ENCODE measurements around the gene CYP27C1.

CYP27C1 gene

DNA sequence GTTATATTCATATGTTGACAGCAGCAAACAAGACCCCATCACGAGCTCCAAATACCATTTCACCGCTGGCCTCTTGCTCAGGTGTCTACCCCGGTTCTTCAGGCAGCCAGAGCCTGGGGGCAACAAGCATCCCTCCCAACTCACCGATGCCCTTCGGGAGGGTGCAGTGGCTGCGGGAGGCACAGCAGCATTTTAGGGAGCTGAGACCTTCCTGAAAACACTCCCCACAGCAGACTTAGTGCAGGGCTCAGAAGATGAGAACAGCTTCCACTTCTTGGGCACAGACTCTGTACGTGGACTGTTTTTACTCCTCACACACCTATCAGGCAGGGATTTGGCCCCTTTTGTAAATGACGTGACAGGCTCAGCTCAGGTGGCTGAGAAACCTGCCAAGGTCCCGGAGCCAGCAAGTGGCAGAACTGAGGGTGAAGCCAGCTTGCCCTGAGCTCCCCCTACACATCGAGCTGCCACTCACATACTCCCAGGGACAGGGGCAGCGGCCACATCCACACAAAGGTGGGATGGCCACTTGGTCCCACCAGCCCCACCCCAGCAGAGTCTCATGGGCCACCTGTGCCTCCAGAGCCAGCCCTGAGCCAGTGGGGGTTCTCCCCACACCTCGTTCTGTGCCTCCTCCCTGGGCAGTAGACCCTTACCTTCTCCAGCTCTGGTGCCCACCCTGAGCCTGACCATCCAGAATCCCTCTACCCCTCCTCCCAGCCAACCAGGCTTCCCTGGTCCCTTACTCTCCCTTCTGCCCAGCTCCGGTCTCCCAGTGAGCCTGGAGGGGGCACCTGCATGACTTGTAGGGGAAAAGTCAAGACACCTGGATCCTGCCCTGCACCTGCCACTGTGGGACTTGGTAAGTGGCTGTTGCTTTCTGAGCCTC is 28.5 kb downstream of the CYP27C1 start:
- DNase-seq, result no peak

DNA sequence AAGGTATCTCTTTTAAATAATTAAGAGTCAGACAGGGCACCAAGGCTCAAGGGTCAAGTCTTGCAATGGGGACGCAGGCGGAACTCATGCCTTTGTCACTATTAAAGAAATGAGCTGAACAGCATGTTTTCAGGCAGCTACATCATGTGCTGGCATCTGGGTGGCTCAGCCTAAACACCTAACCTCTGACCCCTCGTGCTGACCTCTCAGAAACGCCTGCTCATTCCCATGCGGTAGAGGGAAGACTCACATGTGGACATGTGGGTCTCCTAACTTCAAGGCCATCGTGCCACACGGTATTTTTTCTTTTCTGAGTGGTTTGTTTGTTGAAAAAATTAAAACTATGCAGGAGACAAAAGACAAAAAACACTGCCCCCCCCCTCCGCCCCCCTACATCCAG is 31.3 kb downstream of the CYP27C1 start:
- DNase-seq, result no peak

GRCh38 chr2:127187831-127188230 is 32.3 kb downstream of the CYP27C1 start:
- DNase-seq, result no peak

DNA sequence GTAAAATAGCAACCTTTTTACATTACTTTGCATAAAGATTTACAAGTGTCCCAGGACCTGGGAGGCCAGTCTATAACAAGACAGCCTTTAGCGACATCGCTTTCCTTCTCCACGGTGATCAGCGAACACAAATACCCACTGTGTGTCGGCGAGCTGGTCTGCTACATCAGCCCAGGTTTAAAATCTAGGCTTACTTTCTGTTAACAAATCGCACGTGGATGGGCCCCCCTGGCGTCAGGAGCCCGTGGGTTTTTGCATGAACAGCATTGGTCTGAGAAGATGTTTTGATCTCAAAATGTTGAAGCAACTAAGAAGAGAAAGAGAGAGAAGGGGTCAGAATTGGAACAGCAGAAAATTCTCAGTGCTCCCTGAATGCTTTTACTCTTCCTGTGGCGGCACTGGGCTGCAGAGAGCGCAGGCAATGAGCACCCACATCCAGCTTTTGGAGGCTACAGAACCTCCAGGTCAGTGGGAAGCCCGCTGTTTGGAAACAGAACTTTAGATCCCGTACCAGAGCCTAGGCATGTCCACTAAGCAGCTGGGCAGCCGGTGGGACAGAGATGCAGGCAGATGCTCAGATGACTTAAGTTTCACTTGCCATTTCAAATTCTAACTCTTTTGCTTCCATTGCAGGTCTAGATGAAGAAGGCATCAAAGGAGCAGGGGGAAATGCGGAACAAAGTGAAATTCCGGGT is 32.9 kb downstream of the CYP27C1 start:
- DNase-seq, result no peak

- DNase-seq, result no peak
Observed at GRCh38 chr2:127185705-127186104, 34.4 kb downstream of the CYP27C1 start.

DNA sequence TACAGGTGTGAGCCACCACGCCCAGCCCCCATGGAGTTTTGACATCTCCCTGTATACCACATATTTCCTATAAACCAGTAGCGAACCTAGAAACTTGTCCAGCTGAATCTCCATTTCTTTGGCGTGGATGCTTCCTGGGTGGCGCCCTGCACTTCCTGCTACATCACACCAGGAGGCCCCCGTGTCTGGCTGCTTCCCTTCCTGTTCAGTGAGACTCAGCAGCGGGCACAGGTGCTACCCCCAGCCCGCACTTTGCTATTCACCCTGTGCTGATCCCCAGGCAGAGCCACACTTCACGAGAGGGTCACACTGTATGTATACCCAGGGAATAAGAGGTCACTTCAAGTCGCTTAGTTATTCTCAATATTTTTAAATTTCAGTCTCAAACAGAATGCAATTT is 35.0 kb downstream of the CYP27C1 start:
- no peak for DNase-seq

DNA sequence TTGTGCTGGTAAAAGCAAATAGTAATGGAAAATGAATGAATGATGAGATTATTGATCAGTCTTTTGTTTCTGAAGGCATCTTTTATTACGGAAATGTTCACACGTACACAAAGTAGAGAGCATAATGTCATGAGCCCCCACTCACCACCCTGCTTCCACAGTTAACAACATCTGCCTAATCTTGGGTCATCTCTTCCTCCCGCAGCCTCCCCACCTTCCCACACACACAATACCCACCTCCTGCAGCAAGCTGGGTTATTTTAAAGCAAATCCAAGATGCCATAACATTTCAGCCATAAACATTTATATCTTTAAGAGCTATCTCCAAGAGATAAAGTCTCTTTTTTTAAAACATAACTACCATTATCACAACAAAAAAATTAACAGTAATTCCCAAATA is 36.3 kb downstream of the CYP27C1 start:
- DNase-seq, result no peak

- no peak for DNase-seq
Observed at GRCh38 chr2:127182626-127183458, 37.3 kb downstream of the CYP27C1 start.

DNA sequence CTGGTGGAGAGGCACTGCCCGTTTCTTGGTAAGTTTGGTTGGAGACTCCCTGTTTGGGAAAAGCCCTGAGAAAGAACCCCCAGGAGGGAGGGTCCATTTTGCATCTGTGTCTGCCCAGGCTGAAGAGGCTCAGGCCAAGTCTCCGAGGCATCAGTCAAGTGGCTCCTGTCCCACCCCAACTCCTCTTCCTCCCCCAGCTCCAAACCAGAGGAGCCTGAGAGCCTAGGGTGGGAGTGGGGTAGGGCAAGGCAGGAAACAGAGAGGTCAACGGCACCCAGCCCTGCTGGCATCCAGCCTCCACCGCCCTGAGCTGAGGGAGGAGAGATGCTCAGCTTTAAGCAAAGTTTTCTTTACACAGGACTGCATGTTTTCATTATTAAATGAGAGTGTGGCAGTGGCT is 38.2 kb downstream of the CYP27C1 start:
- no peak for DNase-seq

DNA sequence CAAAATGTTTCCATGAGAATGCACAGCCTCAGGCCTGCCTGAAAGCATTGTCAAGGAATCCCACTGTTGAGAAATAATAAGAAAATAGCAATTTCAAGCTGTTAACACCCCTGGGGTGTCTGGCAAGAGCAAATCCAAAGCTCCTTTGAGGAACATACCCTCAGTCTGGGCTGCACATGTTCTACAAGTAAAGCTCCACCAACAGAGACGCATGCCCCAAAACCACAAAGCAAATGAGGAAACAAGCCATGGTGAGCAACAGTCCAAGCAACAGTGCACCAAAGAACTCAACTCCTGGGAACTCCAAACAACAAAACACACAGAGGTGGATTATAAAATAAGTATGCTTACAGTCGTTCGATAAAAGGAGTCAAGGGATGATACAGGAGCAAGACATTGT is 40.3 kb downstream of the CYP27C1 start:
- DNase-seq, result no peak

- no peak for DNase-seq
Observed at GRCh38 chr2:127177617-127178263, 42.4 kb downstream of the CYP27C1 start.

DNA sequence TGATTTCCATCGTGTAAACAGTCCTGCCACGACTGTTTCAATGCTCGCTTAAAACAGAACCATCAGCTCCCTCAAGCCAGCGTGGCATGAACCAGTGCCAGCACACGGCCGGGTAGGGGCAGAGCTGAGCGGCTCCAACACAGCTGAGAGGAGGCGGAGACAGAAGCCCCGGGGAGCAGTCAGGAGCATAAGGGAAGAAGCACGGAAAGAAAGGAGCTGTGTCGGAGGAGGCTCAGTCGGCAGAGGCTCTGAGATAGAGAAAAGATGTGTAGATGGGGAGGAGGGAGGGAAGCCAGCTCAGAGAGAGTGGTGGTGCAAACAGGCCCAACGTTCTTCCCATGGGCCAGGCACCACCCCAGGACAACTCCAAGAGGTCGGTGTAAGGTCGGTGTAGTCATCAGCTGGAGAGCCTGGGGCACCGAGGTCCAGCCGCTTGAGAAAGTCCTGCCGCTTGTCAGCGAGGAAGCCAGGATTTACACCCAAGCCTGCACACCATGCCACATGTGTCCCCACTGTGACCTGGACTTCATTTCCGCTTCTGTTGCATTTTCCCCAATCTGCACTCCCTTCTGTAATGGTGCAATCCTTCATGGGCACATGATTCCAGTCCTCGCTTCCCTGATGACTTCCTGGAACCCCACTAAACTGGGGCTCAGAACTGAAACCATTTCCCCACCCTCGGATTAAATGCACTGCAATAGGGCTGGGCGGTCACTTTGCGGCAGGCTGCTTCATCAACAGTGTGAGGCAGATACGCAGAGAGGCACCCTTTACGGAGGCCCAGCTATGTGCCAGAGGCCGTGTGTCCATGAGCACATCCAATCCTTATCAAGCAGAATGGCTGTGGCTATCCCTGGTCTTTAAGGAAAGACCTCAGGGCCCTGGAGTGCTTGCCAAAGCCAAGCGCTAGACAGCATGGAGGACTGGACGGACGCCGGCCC is 43.5 kb downstream of the CYP27C1 start:
- no peak for DNase-seq

GRCh38 chr2:127175751-127176354 is 44.2 kb downstream of the CYP27C1 start:
- no peak for DNase-seq

- DNase-seq, result no peak
Observed at GRCh38 chr2:127175041-127175721, 44.9 kb downstream of the CYP27C1 start.

GRCh38 chr2:127174640-127175039 is 45.5 kb downstream of the CYP27C1 start:
- DNase-seq, result no peak

GRCh38 chr2:127174136-127174535 is 46.0 kb downstream of the CYP27C1 start:
- no peak for DNase-seq

GRCh38 chr2:127173057-127173456 is 47.0 kb downstream of the CYP27C1 start:
- DNase-seq, result no peak

GRCh38 chr2:127172306-127172705 is 47.8 kb downstream of the CYP27C1 start:
- no peak for DNase-seq

- DNase-seq, result no peak
Observed at GRCh38 chr2:127170452-127171197, 49.5 kb downstream of the CYP27C1 start.

- DNase-seq, result no peak
Observed at GRCh38 chr2:127170021-127170420, 50.1 kb downstream of the CYP27C1 start.
